CD4-positive, alpha-beta T cell (primary cell): ENCODE results near the gene CDKN1C. TPM values are rescaled to one million over a fixed set of nuclear protein-coding genes. Genes with fewer than 3 reads are reported as not detected.

Source experiments
- ATAC-seq: fragments of 200-7000 bp; cut with Tn5 transposase; one replicate; pipeline ENCODE4 v1.10.0; 2022; ENCODE audit warnings: mild to moderate bottlenecking; ENCODE audit not compliant: poor library complexity
- CTCF ChIA-PET: fragments of 350-600 bp; sonication (Branson Sonifier 250); formaldehyde crosslinking; loops from one replicate; lab custom pipeline; 2021; ENCODE audit warnings: antibody characterized with exemption, inconsistent platforms; lab: Charles Lee
- POLR2A ChIA-PET: fragments of 350-600 bp; sonication (Branson Sonifier 250); formaldehyde crosslinking; loops from one replicate; lab custom pipeline; 2021; ENCODE audit warnings: antibody characterized with exemption, inconsistent platforms; lab: Charles Lee
- DNase-seq, 14 experiments: peaks; one replicate each; pipeline ENCODE4 v3.0.0-alpha.2; 2013 to 2020; ENCODE audit warnings: mixed read lengths in 2 of 14
- H3K27ac ChIP-seq, 2 donors: one replicate each; pipeline versions ENCODE4 v1.5.1 to v1.7.0; 2013; ENCODE audit warnings: low read length in 2 of 2, low read depth in 1 of 2, mild to moderate bottlenecking in 1 of 2
- H3K27me3 ChIP-seq, 2 experiments: 1 replicate in 1 of 2; 2 replicates in 1 of 2; pipeline versions ENCODE4 v1.6.1 to v1.7.0; 2013; ENCODE audit warnings: low read length in 2 of 2, control low read depth in 1 of 2, mild to moderate bottlenecking in 1 of 2, moderate library complexity in 1 of 2; ENCODE audit not compliant: insufficient read depth in 2 of 2, control insufficient read depth in 1 of 2
- H3K36me3 ChIP-seq: one replicate; pipeline ENCODE4 v1.6.1; 2013; ENCODE audit warnings: low read length, control low read depth; ENCODE audit not compliant: insufficient read depth
- H3K4me1 ChIP-seq: one replicate; pipeline ENCODE4 v1.6.1; 2013; ENCODE audit warnings: low read length, control low read depth; ENCODE audit not compliant: insufficient read depth
- H3K4me3 ChIP-seq: one replicate; pipeline ENCODE4 v1.5.1; 2013; ENCODE audit warnings: mild to moderate bottlenecking, low read length, moderate library complexity
- H3K9me3 ChIP-seq, 2 experiments: 1 replicate in 1 of 2; 2 replicates in 1 of 2; pipeline versions ENCODE4 v1.6.1 to v1.7.0; 2013; ENCODE audit warnings: low read length in 2 of 2, mild to moderate bottlenecking in 2 of 2, control low read depth in 1 of 2, moderate library complexity in 1 of 2; ENCODE audit not compliant: control insufficient read depth in 1 of 2, insufficient read depth in 1 of 2
- H3K27ac Mint-ChIP-seq: one replicate; pipeline ENCODE4 v1.8.0; 2020; ENCODE audit warnings: mixed read lengths
- H3K27me3 Mint-ChIP-seq: one replicate; pipeline ENCODE4 v1.8.0; 2021; ENCODE audit warnings: mixed read lengths
- H3K36me3 Mint-ChIP-seq: one replicate; pipeline ENCODE4 v1.8.0; 2021; ENCODE audit warnings: low read depth, mixed read lengths
- H3K4me1 Mint-ChIP-seq: one replicate; pipeline ENCODE4 v1.8.0; 2021; ENCODE audit warnings: low read depth, mixed read lengths
- H3K4me3 Mint-ChIP-seq: one replicate; pipeline ENCODE4 v1.8.0; 2020; ENCODE audit warnings: mild to moderate bottlenecking, mixed read lengths
- H3K9me3 Mint-ChIP-seq: one replicate; pipeline ENCODE4 v1.8.0; 2020; ENCODE audit warnings: mixed read lengths
- intact Hi-C, 2 experiments: fragments of 100-400 bp; cut with DNase I in 1 of 2; cut with micrococcal nuclease in 1 of 2; formaldehyde crosslinking; loops; one replicate each; pipeline versions ENCODE4 v1.15.1 to v1.9.0; 2023 to 2025; cut with DNase I, micrococcal nuclease
- total RNA-seq, 174 experiments: library from RNA in 2 of 174; stranded (reverse) in 2 of 174; gene quantifications; one replicate each; pipeline ENCODE4 v1.2.3 and lab custom pipeline; 2021 to 2026
- TF ChIP-seq, protein P1 (sequence below): fragments of 200-600 bp; IDR thresholded peaks from one replicate; pipeline ENCODE4 v1.8.0; 2022; ENCODE audit warnings: antibody characterized with exemption, mild to moderate bottlenecking

Gene CDKN1C
- total RNA-seq, 2 experiments from 2014 or later, result 1.9 to 2.5 TPM

DNA sequence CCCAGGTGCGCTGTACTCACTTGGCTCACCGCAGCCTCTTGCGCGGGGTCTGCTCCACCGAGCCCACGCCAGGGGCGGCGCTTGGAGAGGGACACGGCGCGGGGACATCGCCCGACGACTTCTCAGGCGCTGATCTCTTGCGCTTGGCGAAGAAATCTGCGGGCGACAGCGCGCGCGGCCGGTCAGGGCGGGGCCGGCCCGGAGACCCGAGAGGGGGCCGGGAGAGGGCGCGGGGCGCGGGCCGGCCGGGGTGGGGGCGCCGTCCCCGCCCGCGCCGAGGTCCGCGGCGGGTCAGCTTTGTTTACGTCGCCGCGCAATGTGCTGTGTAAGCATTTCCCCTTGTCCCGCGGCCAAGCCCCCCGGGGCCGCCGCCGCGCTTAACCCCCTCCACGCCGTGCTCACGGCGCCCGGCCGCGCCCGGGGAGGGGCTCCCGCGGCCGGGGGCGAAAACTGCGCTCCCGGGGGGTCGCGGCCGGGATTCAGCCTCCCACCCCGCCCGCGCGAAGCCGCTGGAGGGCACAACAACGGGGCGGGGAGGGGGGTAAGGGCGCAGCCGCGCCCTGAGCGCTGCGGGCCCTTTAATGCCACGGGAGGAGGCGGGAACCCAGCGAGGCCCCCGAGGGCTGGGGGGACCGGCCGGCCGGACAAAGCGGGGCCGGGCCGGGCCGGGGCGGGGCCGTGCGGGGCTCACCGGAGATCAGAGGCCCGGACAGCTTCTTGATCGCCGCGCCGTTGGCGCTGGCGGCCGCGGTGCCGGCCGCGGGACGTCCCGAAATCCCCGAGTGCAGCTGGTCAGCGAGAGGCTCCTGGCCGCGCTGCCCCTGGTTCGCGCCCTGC lies 1.4 kb downstream of the CDKN1C start:
- Mint-ChIP-seq H3K36me3 (no peaks in the 10 kb centered on the region), H3K4me1 (peaks cover 19% of the 10 kb centered on the region), H3K9me3 (no peaks in the 10 kb centered on the region), H3K27me3 (no peaks in the 10 kb centered on the region), H3K4me3 (no peak overlapping the region), H3K27ac (no peak overlapping the region)
- H3K9me3 ChIP-seq, result peaks cover 0 to 2% of the 10 kb centered on the region in 2 experiments
- no peaks in the 10 kb centered on the region for H3K36me3 ChIP-seq
- peaks cover 34% of the 10 kb centered on the region for H3K4me1 ChIP-seq
- ChIA-PET CTCF (interaction anchor here (0.8 to 1.1 kb wide), 3 partner anchors 8 to 351 kb away, joined by 3 to 5 read pairs (median 4); no protein-coding TSS in a partner anchor), POLR2A (interaction anchor here (1.2 kb wide), 1 partner anchor 11 kb away, joined by 3 read pairs; no protein-coding TSS in a partner anchor)
- TF ChIP-seq, protein P1, sequence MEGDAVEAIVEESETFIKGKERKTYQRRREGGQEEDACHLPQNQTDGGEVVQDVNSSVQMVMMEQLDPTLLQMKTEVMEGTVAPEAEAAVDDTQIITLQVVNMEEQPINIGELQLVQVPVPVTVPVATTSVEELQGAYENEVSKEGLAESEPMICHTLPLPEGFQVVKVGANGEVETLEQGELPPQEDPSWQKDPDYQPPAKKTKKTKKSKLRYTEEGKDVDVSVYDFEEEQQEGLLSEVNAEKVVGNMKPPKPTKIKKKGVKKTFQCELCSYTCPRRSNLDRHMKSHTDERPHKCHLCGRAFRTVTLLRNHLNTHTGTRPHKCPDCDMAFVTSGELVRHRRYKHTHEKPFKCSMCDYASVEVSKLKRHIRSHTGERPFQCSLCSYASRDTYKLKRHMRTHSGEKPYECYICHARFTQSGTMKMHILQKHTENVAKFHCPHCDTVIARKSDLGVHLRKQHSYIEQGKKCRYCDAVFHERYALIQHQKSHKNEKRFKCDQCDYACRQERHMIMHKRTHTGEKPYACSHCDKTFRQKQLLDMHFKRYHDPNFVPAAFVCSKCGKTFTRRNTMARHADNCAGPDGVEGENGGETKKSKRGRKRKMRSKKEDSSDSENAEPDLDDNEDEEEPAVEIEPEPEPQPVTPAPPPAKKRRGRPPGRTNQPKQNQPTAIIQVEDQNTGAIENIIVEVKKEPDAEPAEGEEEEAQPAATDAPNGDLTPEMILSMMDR, result no peak
- H3K27ac ChIP-seq, result no peak overlapping the region
- H3K27me3 ChIP-seq, result peaks cover 0 to 4% of the 10 kb centered on the region in 2 experiments
- intact Hi-C loops, result loop anchor here in 1 of 2 experiments (10.0 kb wide), 1 partner anchor 541 kb away; no protein-coding TSS in a partner anchor
- no peak overlapping the region for H3K4me3 ChIP-seq
- DNase-seq, result peak in 1 of 14 experiments; percentile 29
- no peak for ATAC-seq

DNA sequence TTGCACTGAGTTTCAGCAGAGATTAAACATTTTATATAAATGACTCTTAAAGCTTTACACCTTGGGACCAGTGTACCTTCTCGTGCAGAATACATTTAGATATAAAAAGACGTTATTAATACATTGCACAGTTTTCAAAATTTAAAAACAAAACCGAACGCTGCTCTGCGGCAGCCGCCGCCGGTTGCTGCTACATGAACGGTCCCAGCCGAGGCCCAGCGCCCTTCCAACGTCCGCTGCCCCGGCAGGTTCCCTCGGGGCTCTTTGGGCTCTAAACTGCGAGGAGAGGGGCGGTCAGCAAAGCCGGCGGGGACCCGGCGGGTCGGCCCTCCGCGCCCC lies 2.0 kb downstream of the CDKN1C start:
- no peak for ATAC-seq
- POLR2A ChIA-PET, result no interaction called here
- peaks cover 18% of the 10 kb centered on the region for H3K4me1 Mint-ChIP-seq
- H3K27ac ChIP-seq, result no peak overlapping the region
- H3K36me3 Mint-ChIP-seq, result no peaks in the 10 kb centered on the region
- intact Hi-C loops, result loop anchor here in 1 of 2 experiments (10.0 kb wide), 1 partner anchor 541 kb away; no protein-coding TSS in a partner anchor
- CTCF ChIA-PET, result interaction anchor here (0.8 to 1.1 kb wide), 2 partner anchors 8 to 351 kb away, joined by 3 to 4 read pairs; no protein-coding TSS in a partner anchor
- DNase-seq, result no peak
- H3K9me3 ChIP-seq, result peaks cover 0 to 5% of the 10 kb centered on the region in 2 experiments
- no peak overlapping the region for H3K4me3 ChIP-seq
- no peaks in the 10 kb centered on the region for H3K36me3 ChIP-seq
- H3K27ac Mint-ChIP-seq, result no peak overlapping the region
- no peaks in the 10 kb centered on the region for H3K9me3 Mint-ChIP-seq
- peak overlapping the region; percentile 80 for H3K4me3 Mint-ChIP-seq
- no peaks in the 10 kb centered on the region for H3K27me3 Mint-ChIP-seq
- TF ChIP-seq, protein P1, result no peak
- H3K4me1 ChIP-seq, result peaks cover 34% of the 10 kb centered on the region
- peaks cover 0 to 4% of the 10 kb centered on the region in 2 experiments for H3K27me3 ChIP-seq

GRCh38 chr11:2882396-2883110 lies 3.0 kb downstream of the CDKN1C start:
- Histone ChIP-seq H3K9me3 (peaks cover 0 to 5% of the 10 kb centered on the region in 2 experiments), H3K27me3 (peaks cover 0 to 4% of the 10 kb centered on the region in 2 experiments), H3K27ac (no peak overlapping the region), H3K4me3 (no peak overlapping the region), H3K4me1 (peaks cover 23% of the 10 kb centered on the region), H3K36me3 (no peaks in the 10 kb centered on the region)
- POLR2A ChIA-PET, result no interaction called here
- Mint-ChIP-seq H3K9me3 (no peaks in the 10 kb centered on the region), H3K27ac (no peak overlapping the region), H3K4me1 (peaks cover 9% of the 10 kb centered on the region), H3K4me3 (peak overlapping the region; percentile 83), H3K27me3 (no peaks in the 10 kb centered on the region), H3K36me3 (no peaks in the 10 kb centered on the region)
- CTCF ChIA-PET, result interaction anchor here (1.1 to 1.6 kb wide), 2 partner anchors 9 to 350 kb away, joined by 4 to 5 read pairs; no protein-coding TSS in a partner anchor
- DNase-seq (no peak), ATAC-seq (no peak)
- intact Hi-C loops, result loop anchor here in 1 of 2 experiments (10.0 kb wide), 1 partner anchor 542 kb away; no protein-coding TSS in a partner anchor
- TF ChIP-seq, protein P1, result no peak
